Endothelial cell of umbilical vein (primary cell): ENCODE data around the gene C16orf82. TPM values are rescaled to one million over a fixed set of nuclear protein-coding genes. Genes with fewer than 3 reads are reported as not detected.

Experiments
- BruUV-seq: library from RNA; stranded (reverse); fragments of 400-500 nt; replicated peaks from 2 replicates; lab custom pipeline; 2021; lab: Mats Ljungman, UMichigan
- CTCF ChIA-PET: fragments of 300-600, 350-600 bp; sonication (Branson Sonifier 250); formaldehyde crosslinking; loops from one replicate; lab custom pipeline; 2021; ENCODE audit warnings: antibody characterized with exemption, inconsistent platforms; lab: Charles Lee
- POLR2A ChIA-PET: fragments of 300-600, 350-600 bp; sonication (Branson Sonifier 250); formaldehyde crosslinking; loops from one replicate; lab custom pipeline; 2021; ENCODE audit warnings: antibody characterized with exemption, inconsistent platforms; lab: Charles Lee
- DNase-seq: peaks from one replicate; pipeline ENCODE4 v3.0.0-alpha.2; 2011; ENCODE audit warnings: low read depth, low spot score
- FAIRE-seq: peaks from 2 replicates; lab custom pipeline; 2011; peaks lifted over from hg19 to GRCh38; lab: Jason Lieb, UNC
- H2AFZ ChIP-seq: 2 replicates; pipeline ENCODE4 v1.6.0; 2012; ENCODE audit warnings: low read depth, low read length, control low read depth, inconsistent platforms
- H3K27ac ChIP-seq: 2 replicates; pipeline ENCODE4 v1.5.1; 2011; ENCODE audit warnings: low read depth, mild to moderate bottlenecking, control low read depth, low read length, moderate library complexity; ENCODE audit not compliant: insufficient read depth
- H3K27me3 ChIP-seq, 2 experiments: 2 replicates each; pipeline versions ENCODE4 v1.6.0 to v1.6.1; 2011; ENCODE audit warnings: low read length in 2 of 2, mixed read lengths in 1 of 2; ENCODE audit not compliant: control insufficient read depth in 2 of 2, insufficient read depth in 2 of 2
- H3K36me3 ChIP-seq, 2 experiments: 2 replicates in 1 of 2; 3 replicates in 1 of 2; pipeline ENCODE4 v1.5.1; 2011; ENCODE audit warnings: low read length in 2 of 2, mild to moderate bottlenecking in 1 of 2, moderate library complexity in 1 of 2; ENCODE audit not compliant: control insufficient read depth in 2 of 2, insufficient read depth in 2 of 2; ENCODE audit errors: extremely low read depth in 1 of 2
- H3K4me1 ChIP-seq: 3 replicates; pipeline ENCODE4 v1.5.1; 2011; ENCODE audit warnings: mild to moderate bottlenecking, low read length; ENCODE audit not compliant: control insufficient read depth, insufficient read depth; ENCODE audit errors: extremely low read depth
- H3K4me2 ChIP-seq: 2 replicates; pipeline ENCODE4 v1.6.1; 2011; ENCODE audit warnings: low read length, control low read depth, mixed read lengths; ENCODE audit not compliant: insufficient read depth
- H3K4me3 ChIP-seq, 3 experiments: fragments of 200-600 bp in 1 of 3; sonication (generic), shearing (Covaris generic) in 1 of 3; replicated peaks in 1 of 3; 2 replicates each; pipeline ENCODE4 v1.5.1; 2011 to 2016; ENCODE audit warnings: control low read depth in 3 of 3, low read length in 3 of 3, mild to moderate bottlenecking in 2 of 3, inconsistent platforms in 1 of 3, low read depth in 1 of 3, moderate library complexity in 1 of 3; ENCODE audit not compliant: insufficient read depth in 1 of 3
- H3K79me2 ChIP-seq: 2 replicates; pipeline ENCODE4 v1.6.0; 2012; ENCODE audit warnings: low read length, inconsistent platforms; ENCODE audit not compliant: control insufficient read depth, insufficient read depth
- H3K9ac ChIP-seq: replicated peaks from 2 replicates; pipeline ENCODE3; 2011; ENCODE audit warnings: low read length, control low read depth; ENCODE audit not compliant: insufficient read depth; ENCODE audit errors: extremely low read depth
- H3K9me1 ChIP-seq: replicated peaks from 3 replicates; pipeline ENCODE4 v1.6.0; 2011; ENCODE audit warnings: mild to moderate bottlenecking, low read length; ENCODE audit not compliant: control insufficient read depth, insufficient read depth; ENCODE audit errors: extremely low read depth
- H3K9me3 ChIP-seq: replicated peaks from 2 replicates; pipeline ENCODE4 v1.5.1; 2012; ENCODE audit warnings: low read length, inconsistent platforms; ENCODE audit not compliant: control insufficient read depth, insufficient read depth
- H4K20me1 ChIP-seq: replicated peaks from 2 replicates; pipeline ENCODE3; 2011; ENCODE audit warnings: mild to moderate bottlenecking, low read length; ENCODE audit not compliant: control insufficient read depth, insufficient read depth; ENCODE audit errors: extremely low read depth
- EZH2 ChIP-seq: IDR thresholded peaks from 2 replicates; pipeline ENCODE4 v1.6.1; 2012; ENCODE audit warnings: borderline replicate concordance, low read depth, mild to moderate bottlenecking, moderate library complexity, low read length, inconsistent platforms; ENCODE audit not compliant: severe bottlenecking
- FOS ChIP-seq: IDR thresholded peaks from 2 replicates; pipeline ENCODE4 v1.6.1; 2011; ENCODE audit warnings: mild to moderate bottlenecking, low read length, moderate library complexity, borderline replicate concordance; ENCODE audit not compliant: insufficient read depth
- GATA2 ChIP-seq: IDR thresholded peaks from 2 replicates; pipeline ENCODE4 v1.7.0; 2011; ENCODE audit warnings: low read depth, mild to moderate bottlenecking, moderate library complexity, mixed read lengths, low read length; ENCODE audit not compliant: insufficient read length, insufficient read depth
- JUN ChIP-seq: IDR thresholded peaks from 2 replicates; pipeline ENCODE4 v1.6.1; 2011; ENCODE audit warnings: borderline replicate concordance, low read depth; ENCODE audit not compliant: insufficient read length, insufficient read depth
- MAX ChIP-seq: IDR thresholded peaks from 2 replicates; pipeline ENCODE4 v1.6.1; 2011; ENCODE audit not compliant: insufficient read depth, insufficient read length
- MYC ChIP-seq: IDR thresholded peaks from one replicate; pipeline ENCODE4 v1.6.1; 2011; ENCODE audit warnings: mild to moderate bottlenecking, low read depth, low read length
- POLR2A ChIP-seq: IDR thresholded peaks from 2 replicates; pipeline ENCODE4 v1.6.1; 2012; ENCODE audit warnings: low read depth, mild to moderate bottlenecking, control low read depth, low read length
- POLR2AphosphoS5 ChIP-seq: IDR thresholded peaks from 2 replicates; pipeline ENCODE4 v1.6.1; 2012; ENCODE audit warnings: low read depth, mild to moderate bottlenecking, control low read depth, low read length, moderate library complexity; ENCODE audit not compliant: insufficient read depth
- dilution Hi-C: fragments of 300-500 bp; cut with MboI; formaldehyde crosslinking; loops from one replicate; pipeline ENCODE4 v1.15.0; 2019; ENCODE audit warnings: low sequenced_read_pairs; ENCODE audit not compliant: extremely low pct_ligation_motif_present
- intact Hi-C: fragments of 100-400 bp; cut with micrococcal nuclease; formaldehyde crosslinking; loops from one replicate; pipeline ENCODE4 v1.10.0; 2022
- polyA plus RNA-seq, 4 experiments: library from polyadenylated mRNA; depleted of rRNA in 3 of 4; stranded (reverse) in 3 of 4; unstranded in 1 of 4; fragments of >200 nt; gene quantifications; 2 replicates each; pipeline versions ENCODE4 v1.2.1 to v1.2.3, GENCODE V29; 2011 to 2012; ENCODE audit warnings: missing spikeins in 1 of 4
- total RNA-seq: library from RNA; stranded (reverse); gene quantifications from 2 replicates; pipeline ENCODE4 v1.2.3, GENCODE V29; 2021
- TF ChIP-seq, protein P1 (sequence below), 2 donors: IDR thresholded peaks; 1 replicate in 1 of 2; 2 replicates in 1 of 2; pipeline ENCODE4 v1.5.1; 2011; ENCODE audit warnings: low read length in 2 of 2, mild to moderate bottlenecking in 2 of 2, moderate library complexity in 2 of 2, control low read depth in 1 of 2, inconsistent platforms in 1 of 2, low read depth in 1 of 2; ENCODE audit not compliant: insufficient read depth in 1 of 2; ENCODE audit errors: extremely low read depth in 1 of 2

C16orf82 gene
- total and polyA plus RNA-seq, 2 donors (not counting 3 experiments of a cell fraction or from before 2014, with no cell fraction given) = not detected

DNA sequence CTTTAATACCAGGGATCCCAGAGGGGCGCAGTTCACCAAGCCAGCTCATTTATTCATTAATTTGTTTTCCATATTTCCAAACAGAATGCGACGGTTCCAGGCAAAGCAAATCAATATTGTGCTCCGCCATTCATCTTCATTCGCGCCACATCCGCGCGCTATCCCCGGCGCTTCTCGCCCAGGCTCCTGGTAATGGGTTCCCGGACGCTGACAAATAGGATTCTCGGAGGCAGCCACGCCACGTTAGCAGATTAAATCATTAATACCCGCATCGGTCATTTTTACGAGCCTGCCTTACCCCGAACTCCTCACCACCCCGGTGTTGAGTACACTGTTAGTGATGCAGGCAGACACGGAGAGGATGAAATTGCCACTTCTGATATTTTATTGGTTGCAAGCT lies 26.0 kb upstream of the C16orf82 start:
- no peaks in the 10 kb centered on the region for H3K79me2 ChIP-seq
- ChIA-PET POLR2A (no interaction called here), CTCF (no interaction called here)
- DNase-seq = no peak
- intact Hi-C loops = no loop called here
- H3K27me3 ChIP-seq = no peaks in the 10 kb centered on the region
- no TSS peak for BruUV-seq
- H4K20me1 ChIP-seq = no peaks in the 10 kb centered on the region
- H3K27ac ChIP-seq = no peak overlapping the region
- TF ChIP-seq EZH2 (no peak), GATA2 (no peak), MYC (no peak), MAX (no peak), JUN (no peak), POLR2A (no peak), POLR2AphosphoS5 (no peak), FOS (no peak)
- TF ChIP-seq, protein P1, sequence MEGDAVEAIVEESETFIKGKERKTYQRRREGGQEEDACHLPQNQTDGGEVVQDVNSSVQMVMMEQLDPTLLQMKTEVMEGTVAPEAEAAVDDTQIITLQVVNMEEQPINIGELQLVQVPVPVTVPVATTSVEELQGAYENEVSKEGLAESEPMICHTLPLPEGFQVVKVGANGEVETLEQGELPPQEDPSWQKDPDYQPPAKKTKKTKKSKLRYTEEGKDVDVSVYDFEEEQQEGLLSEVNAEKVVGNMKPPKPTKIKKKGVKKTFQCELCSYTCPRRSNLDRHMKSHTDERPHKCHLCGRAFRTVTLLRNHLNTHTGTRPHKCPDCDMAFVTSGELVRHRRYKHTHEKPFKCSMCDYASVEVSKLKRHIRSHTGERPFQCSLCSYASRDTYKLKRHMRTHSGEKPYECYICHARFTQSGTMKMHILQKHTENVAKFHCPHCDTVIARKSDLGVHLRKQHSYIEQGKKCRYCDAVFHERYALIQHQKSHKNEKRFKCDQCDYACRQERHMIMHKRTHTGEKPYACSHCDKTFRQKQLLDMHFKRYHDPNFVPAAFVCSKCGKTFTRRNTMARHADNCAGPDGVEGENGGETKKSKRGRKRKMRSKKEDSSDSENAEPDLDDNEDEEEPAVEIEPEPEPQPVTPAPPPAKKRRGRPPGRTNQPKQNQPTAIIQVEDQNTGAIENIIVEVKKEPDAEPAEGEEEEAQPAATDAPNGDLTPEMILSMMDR (IDR thresholded peaks at IDR 0.05; ENCODE audit: extremely low read depth in 1 of 2, insufficient read depth in 1 of 2, low read depth in 1 of 2, low read length in 2 of 2) = no peak
- no peak overlapping the region for H3K4me3 ChIP-seq
- H3K4me1 ChIP-seq = no peaks in the 10 kb centered on the region
- H3K9me1 ChIP-seq = no peaks in the 10 kb centered on the region
- H3K9ac ChIP-seq = no peak overlapping the region
- no peak for FAIRE-seq
- H3K4me2 ChIP-seq = no peak overlapping the region
- dilution Hi-C loops = no loop called here
- no peak overlapping the region for H2AFZ ChIP-seq
- H3K36me3 ChIP-seq = no peaks in the 10 kb centered on the region
- no peaks in the 10 kb centered on the region for H3K9me3 ChIP-seq
